Prostate gland (tissue), 2 donors: ENCODE measurements around the gene RCOR1. TPM values are rescaled to one million over a fixed set of nuclear protein-coding genes. Genes with fewer than 3 reads are reported as not detected.

Experiments used
- DNase-seq: peaks from one replicate; pipeline ENCODE4 v3.0.0-alpha.2; 2019; ENCODE audit warnings: low spot score
- H3K27ac ChIP-seq, 2 donors: fragments of 200-600 bp; sonication (generic); 2 replicates each; pipeline ENCODE4 v1.5.1; 2017 to 2019
- H3K27me3 ChIP-seq: fragments of 200-600 bp; sonication (generic); replicated peaks from 2 replicates; pipeline ENCODE4 v1.5.1; 2019; ENCODE audit not compliant: insufficient read depth
- H3K36me3 ChIP-seq, 2 donors: fragments of 200-600 bp; sonication (generic); 1 replicate in 1 of 2; 2 replicates in 1 of 2; pipeline versions ENCODE4 v1.5.1 to v1.8.1; 2017 to 2019
- H3K4me1 ChIP-seq: fragments of 200-600 bp; sonication (generic); replicated peaks from 2 replicates; pipeline ENCODE4 v1.5.1; 2019
- H3K4me3 ChIP-seq, 2 donors: fragments of 200-600 bp; sonication (generic); 2 replicates each; pipeline ENCODE4 v1.5.1; 2017 to 2019
- H3K9me3 ChIP-seq: fragments of 200-600 bp; sonication (generic); 2 replicates; pipeline ENCODE4 v1.5.1; 2017
- POLR2A ChIP-seq: fragments of 450-650 bp; IDR thresholded peaks from one replicate; pipeline ENCODE4 v1.6.1; 2016; ENCODE audit warnings: antibody characterized with exemption, mild to moderate bottlenecking
- POLR2AphosphoS5 ChIP-seq: sonication (generic); formaldehyde crosslinking; IDR thresholded peaks from one replicate; pipeline ENCODE4 v1.6.1; 2017; ENCODE audit warnings: antibody characterized with exemption
- WGBS: methylation state at CpG from one replicate; pipeline ENCODE4 v1.1.5; 2018; 5-methylcytosine and 5-hydroxymethylcytosine counted together
- intact Hi-C: fragments of 100-400 bp; cut with DNase I; formaldehyde crosslinking; loops from one replicate; pipeline ENCODE4 v1.14.2; 2022
- total RNA-seq, 2 donors: library from RNA; depleted of rRNA; stranded (reverse); fragments of >200 nt; gene quantifications; one replicate each; pipeline ENCODE4 v1.1.0, GENCODE V29; 2016
- TF ChIP-seq, protein P1 (sequence below), 4 experiments: fragments of 200-600 bp in 2 of 4; fragments of 450-650 bp in 2 of 4; sonication (generic) in 2 of 4; IDR thresholded peaks; 1 replicate in 3 of 4; 2 replicates in 1 of 4; pipeline ENCODE4 v1.5.1; 2016 to 2019; ENCODE audit warnings: antibody characterized with exemption in 4 of 4, mild to moderate bottlenecking in 2 of 4, moderate library complexity in 2 of 4

Gene RCOR1
- total RNA-seq, 2 donors from 2014 or later: 14.4 to 26.6 TPM

DNA sequence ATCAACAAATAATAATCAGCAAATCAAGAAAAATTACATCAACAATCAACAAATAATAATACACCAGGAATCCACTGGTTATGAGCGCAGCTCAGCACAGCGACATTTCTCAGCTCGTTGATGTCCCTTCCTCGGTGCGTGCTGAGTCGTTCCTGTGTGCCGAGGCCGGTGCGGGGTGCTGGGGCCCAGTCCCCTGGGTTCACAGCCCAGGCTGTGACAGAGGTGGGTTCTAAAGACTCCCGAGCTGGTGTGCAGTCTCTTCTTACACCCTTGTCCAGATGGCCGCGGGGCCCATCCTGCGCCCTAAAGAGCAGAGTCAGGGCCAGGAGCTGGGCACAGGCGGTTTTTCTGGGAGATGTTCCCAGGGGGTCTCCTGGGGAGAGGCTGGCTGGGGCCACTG, 157.9 kb downstream of the RCOR1 start:
- 97% methylated on average over 14 of the region's 14 CpGs for WGBS
- H3K27ac ChIP-seq: no peak overlapping the region
- H3K27me3 ChIP-seq: no peaks in the 10 kb centered on the region
- H3K4me1 ChIP-seq: no peaks in the 10 kb centered on the region
- H3K36me3 ChIP-seq: no peaks in the 10 kb centered on the region
- TF ChIP-seq POLR2A (no peak), POLR2AphosphoS5 (no peak)
- TF ChIP-seq, protein P1, sequence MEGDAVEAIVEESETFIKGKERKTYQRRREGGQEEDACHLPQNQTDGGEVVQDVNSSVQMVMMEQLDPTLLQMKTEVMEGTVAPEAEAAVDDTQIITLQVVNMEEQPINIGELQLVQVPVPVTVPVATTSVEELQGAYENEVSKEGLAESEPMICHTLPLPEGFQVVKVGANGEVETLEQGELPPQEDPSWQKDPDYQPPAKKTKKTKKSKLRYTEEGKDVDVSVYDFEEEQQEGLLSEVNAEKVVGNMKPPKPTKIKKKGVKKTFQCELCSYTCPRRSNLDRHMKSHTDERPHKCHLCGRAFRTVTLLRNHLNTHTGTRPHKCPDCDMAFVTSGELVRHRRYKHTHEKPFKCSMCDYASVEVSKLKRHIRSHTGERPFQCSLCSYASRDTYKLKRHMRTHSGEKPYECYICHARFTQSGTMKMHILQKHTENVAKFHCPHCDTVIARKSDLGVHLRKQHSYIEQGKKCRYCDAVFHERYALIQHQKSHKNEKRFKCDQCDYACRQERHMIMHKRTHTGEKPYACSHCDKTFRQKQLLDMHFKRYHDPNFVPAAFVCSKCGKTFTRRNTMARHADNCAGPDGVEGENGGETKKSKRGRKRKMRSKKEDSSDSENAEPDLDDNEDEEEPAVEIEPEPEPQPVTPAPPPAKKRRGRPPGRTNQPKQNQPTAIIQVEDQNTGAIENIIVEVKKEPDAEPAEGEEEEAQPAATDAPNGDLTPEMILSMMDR (IDR thresholded peaks at IDR 0.05): no peak
- no peaks in the 10 kb centered on the region for H3K9me3 ChIP-seq
- H3K4me3 ChIP-seq: no peak overlapping the region
- DNase-seq: no peak
- intact Hi-C loops: no loop called here

DNA sequence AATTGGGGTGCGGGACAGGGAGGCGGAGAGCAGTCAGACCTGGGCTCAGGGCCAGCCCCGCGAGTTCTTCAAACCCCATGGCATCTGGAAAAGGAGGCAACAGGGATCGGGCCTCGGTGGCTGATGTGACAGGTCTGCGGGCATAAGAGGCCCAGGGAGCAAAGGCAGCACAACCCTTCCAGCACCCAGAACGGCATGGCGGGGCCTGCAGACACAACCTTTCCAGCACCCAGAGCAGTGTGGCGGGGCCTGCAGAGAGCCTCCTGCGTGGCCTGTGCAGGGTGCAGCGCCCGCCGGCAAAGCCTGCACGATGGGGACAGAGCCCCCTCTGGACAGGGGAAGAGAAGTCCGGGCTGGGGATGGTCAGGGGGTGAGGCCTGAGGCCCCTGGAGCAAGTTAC, 158.6 kb downstream of the RCOR1 start:
- TF ChIP-seq POLR2AphosphoS5: no peak
- TF ChIP-seq, protein P1 (IDR thresholded peaks at IDR 0.05): no peak
- TF ChIP-seq POLR2A: no peak
- no peaks in the 10 kb centered on the region for H3K36me3 ChIP-seq
- H3K27ac ChIP-seq: no peak overlapping the region
- H3K4me3 ChIP-seq: no peak overlapping the region
- H3K4me1 ChIP-seq: no peaks in the 10 kb centered on the region
- intact Hi-C loops: no loop called here
- H3K27me3 ChIP-seq: no peaks in the 10 kb centered on the region
- H3K9me3 ChIP-seq: no peaks in the 10 kb centered on the region
- DNase-seq: no peak
- 83% methylated on average over 16 of the region's 16 CpGs for WGBS

DNA sequence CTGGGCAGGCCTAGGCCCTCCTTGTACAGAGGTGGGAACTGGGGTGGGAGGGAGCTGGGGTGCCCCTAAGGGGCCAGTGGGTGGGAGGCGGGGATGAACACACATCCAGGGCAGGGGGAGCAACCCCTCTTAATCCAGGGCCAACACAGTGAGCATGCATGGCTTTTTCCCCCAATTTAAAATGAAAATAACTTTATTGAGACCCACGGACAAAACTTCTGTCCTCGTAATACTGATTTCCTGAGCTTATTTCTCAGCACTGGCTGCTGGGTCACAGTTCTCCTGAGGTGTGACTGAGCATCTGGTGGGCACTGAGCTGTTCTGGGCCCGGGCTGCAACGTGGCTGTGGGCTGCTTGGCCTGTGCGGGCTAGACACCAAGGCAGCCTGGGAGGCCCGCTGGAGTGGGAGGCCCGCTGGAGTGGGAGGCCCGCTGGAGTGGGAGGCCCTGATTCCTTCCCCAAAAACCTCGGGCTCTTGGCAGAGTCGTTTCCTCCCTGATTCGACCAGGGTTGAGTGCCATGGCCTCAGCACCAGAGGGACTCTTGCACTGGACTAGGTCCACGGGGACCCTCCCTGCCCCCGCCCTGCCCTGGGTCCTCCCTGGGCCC, 159.9 kb downstream of the RCOR1 start:
- TF ChIP-seq, protein P1 (IDR thresholded peaks at IDR 0.05): no peak
- no peak for TF ChIP-seq POLR2A
- no peak for TF ChIP-seq POLR2AphosphoS5
- no peaks in the 10 kb centered on the region for H3K27me3 ChIP-seq
- intact Hi-C loops: no loop called here
- H3K4me3 ChIP-seq: no peak overlapping the region
- no peaks in the 10 kb centered on the region for H3K9me3 ChIP-seq
- DNase-seq: no peak
- 83% methylated on average over 14 of the region's 14 CpGs for WGBS
- H3K36me3 ChIP-seq: no peaks in the 10 kb centered on the region
- no peaks in the 10 kb centered on the region for H3K4me1 ChIP-seq
- H3K27ac ChIP-seq: no peak overlapping the region

DNA sequence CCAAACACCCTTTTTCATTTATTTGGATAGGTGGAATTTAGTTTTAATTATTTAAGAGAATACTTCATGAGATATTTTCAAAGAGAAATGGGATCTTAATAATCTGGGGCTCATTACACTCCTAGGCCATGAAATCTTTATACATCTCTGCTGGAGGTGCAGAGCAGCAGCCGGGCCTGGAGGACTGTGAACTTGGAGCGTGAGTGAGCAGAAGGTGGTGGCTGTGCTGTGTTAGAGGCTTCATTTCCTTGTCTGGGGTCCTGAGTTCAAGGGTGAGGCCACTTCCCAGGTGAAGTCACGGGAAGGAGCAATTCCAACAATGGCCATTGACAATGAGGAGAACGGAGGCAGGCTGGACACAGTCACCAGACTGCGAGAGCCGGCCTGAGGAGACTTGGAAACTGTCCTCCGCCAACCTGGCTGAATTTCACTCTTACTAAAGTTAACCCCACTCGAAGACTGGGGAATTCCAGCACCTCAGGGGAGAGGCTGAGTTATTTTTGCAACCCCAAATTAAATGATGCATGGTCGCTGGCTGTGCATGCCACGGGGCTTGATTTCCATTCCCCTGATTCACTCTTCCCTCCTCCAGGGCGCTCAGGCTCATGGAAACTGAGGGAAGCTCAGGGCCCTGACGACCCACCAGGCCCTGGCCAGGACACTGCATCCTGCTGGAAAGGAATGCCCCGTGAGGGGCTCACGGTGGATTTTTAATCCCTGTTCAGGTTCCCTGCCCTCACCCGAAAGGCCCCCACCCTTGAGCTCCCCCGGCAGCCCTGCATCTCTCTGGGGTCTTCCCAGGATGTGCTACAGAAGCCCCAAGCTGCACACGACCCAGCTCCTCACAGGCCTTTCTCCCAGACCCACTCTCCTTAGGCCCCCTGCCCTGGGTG, 162.2 kb downstream of the RCOR1 start:
- WGBS: 90% methylated on average over 17 of the region's 17 CpGs
- TF ChIP-seq POLR2A (no peak), POLR2AphosphoS5 (no peak)
- TF ChIP-seq, protein P1 (IDR thresholded peaks at IDR 0.05): no peak
- Histone ChIP-seq H3K36me3 (no peaks in the 10 kb centered on the region), H3K4me3 (no peak overlapping the region), H3K9me3 (no peaks in the 10 kb centered on the region), H3K4me1 (no peaks in the 10 kb centered on the region), H3K27me3 (no peaks in the 10 kb centered on the region), H3K27ac (no peak overlapping the region)
- DNase-seq: no peak
- intact Hi-C loops: no loop called here
